HUES48 (cell line): Measurements from ENCODE around the gene TBC1D2.

Source experiments
- H3K27ac ChIP-seq: one replicate; pipeline ENCODE4 v1.7.0; 2013; ENCODE audit warnings: low read depth, low read length, inconsistent platforms
- H3K27me3 ChIP-seq: 2 replicates; pipeline ENCODE4 v1.6.1; 2013; ENCODE audit warnings: mild to moderate bottlenecking, low read length; ENCODE audit not compliant: control insufficient read depth, insufficient read depth
- H3K36me3 ChIP-seq: 2 replicates; pipeline ENCODE4 v1.6.1; 2013; ENCODE audit warnings: low read length; ENCODE audit not compliant: control insufficient read depth, insufficient read depth
- H3K4me1 ChIP-seq: 2 replicates; pipeline ENCODE4 v1.6.1; 2013; ENCODE audit warnings: mild to moderate bottlenecking, low read length; ENCODE audit not compliant: control insufficient read depth, insufficient read depth
- H3K4me3 ChIP-seq: 2 replicates; pipeline ENCODE4 v1.5.1; 2013; ENCODE audit warnings: mild to moderate bottlenecking, low read depth, low read length
- H3K9ac ChIP-seq: 2 replicates; pipeline ENCODE4 v1.6.1; 2013; ENCODE audit warnings: mild to moderate bottlenecking, low read depth, low read length, moderate library complexity
- H3K9me3 ChIP-seq: 2 replicates; pipeline ENCODE4 v1.6.1; 2013; ENCODE audit warnings: low read length; ENCODE audit not compliant: control insufficient read depth, insufficient read depth

Gene TBC1D2

GRCh38 chr9:98171176-98171925 is 84.1 kb downstream of the TBC1D2 start:
- H3K36me3 ChIP-seq, result no peaks in the 10 kb centered on the region
- no peak overlapping the region for H3K27ac ChIP-seq
- H3K4me3 ChIP-seq, result no peak overlapping the region
- no peaks in the 10 kb centered on the region for H3K27me3 ChIP-seq
- H3K9me3 ChIP-seq, result no peaks in the 10 kb centered on the region
- H3K4me1 ChIP-seq, result peaks cover 32% of the 10 kb centered on the region
- no peak overlapping the region for H3K9ac ChIP-seq

GRCh38 chr9:98168941-98169488 is 86.4 kb downstream of the TBC1D2 start:
- H3K9me3 ChIP-seq, result no peaks in the 10 kb centered on the region
- H3K27me3 ChIP-seq, result no peaks in the 10 kb centered on the region
- H3K9ac ChIP-seq, result no peak overlapping the region
- no peaks in the 10 kb centered on the region for H3K36me3 ChIP-seq
- H3K4me1 ChIP-seq, result peaks cover 30% of the 10 kb centered on the region
- no peak overlapping the region for H3K4me3 ChIP-seq
- peak overlapping the region; percentile 23 for H3K27ac ChIP-seq

- H3K9ac ChIP-seq, result no peak overlapping the region
- H3K36me3 ChIP-seq, result no peaks in the 10 kb centered on the region
- H3K4me1 ChIP-seq, result peaks cover 30% of the 10 kb centered on the region
- H3K27ac ChIP-seq, result no peak overlapping the region
- H3K4me3 ChIP-seq, result no peak overlapping the region
- no peaks in the 10 kb centered on the region for H3K9me3 ChIP-seq
- no peaks in the 10 kb centered on the region for H3K27me3 ChIP-seq
Measured at GRCh38 chr9:98168153-98168780, 87.2 kb downstream of the TBC1D2 start.

- Histone ChIP-seq H3K27me3 (no peaks in the 10 kb centered on the region), H3K4me1 (peaks cover 17% of the 10 kb centered on the region), H3K9ac (no peak overlapping the region), H3K27ac (no peak overlapping the region), H3K36me3 (no peaks in the 10 kb centered on the region), H3K9me3 (no peaks in the 10 kb centered on the region), H3K4me3 (no peak overlapping the region)
Measured at GRCh38 chr9:98164912-98165311, 90.5 kb downstream of the TBC1D2 start.

GRCh38 chr9:98162613-98163012 is 92.8 kb downstream of the TBC1D2 start:
- Histone ChIP-seq H3K4me3 (no peak overlapping the region), H3K9ac (no peak overlapping the region), H3K27ac (no peak overlapping the region), H3K27me3 (no peaks in the 10 kb centered on the region), H3K36me3 (no peaks in the 10 kb centered on the region), H3K9me3 (no peaks in the 10 kb centered on the region), H3K4me1 (0 out of 2 replicates have a peak, but pooled peaks cover 3% of the 10 kb centered on the region)

GRCh38 chr9:98161851-98162250 is 93.6 kb downstream of the TBC1D2 start:
- no peak overlapping the region for H3K27ac ChIP-seq
- H3K9me3 ChIP-seq, result no peaks in the 10 kb centered on the region
- no peak overlapping the region for H3K4me3 ChIP-seq
- H3K27me3 ChIP-seq, result no peaks in the 10 kb centered on the region
- H3K9ac ChIP-seq, result no peak overlapping the region
- H3K4me1 ChIP-seq, result 0 out of 2 replicates have a peak, but pooled peaks cover 3% of the 10 kb centered on the region
- 0 out of 2 replicates have a peak, but pooled peaks cover under 1% of the 10 kb centered on the region for H3K36me3 ChIP-seq

GRCh38 chr9:98159790-98160189 is 95.7 kb downstream of the TBC1D2 start:
- Histone ChIP-seq H3K36me3 (peaks cover 14% of the 10 kb centered on the region), H3K9ac (no peak overlapping the region), H3K27me3 (no peaks in the 10 kb centered on the region), H3K27ac (no peak overlapping the region), H3K4me1 (no peaks in the 10 kb centered on the region), H3K4me3 (no peak overlapping the region), H3K9me3 (no peaks in the 10 kb centered on the region)

- Histone ChIP-seq H3K9me3 (no peaks in the 10 kb centered on the region), H3K36me3 (peaks cover 19% of the 10 kb centered on the region), H3K27ac (no peak overlapping the region), H3K4me1 (no peaks in the 10 kb centered on the region), H3K9ac (no peak overlapping the region), H3K4me3 (no peak overlapping the region), H3K27me3 (no peaks in the 10 kb centered on the region)
Measured at GRCh38 chr9:98159301-98159700, 96.1 kb downstream of the TBC1D2 start.

GRCh38 chr9:98158071-98158831 is 97.2 kb downstream of the TBC1D2 start:
- Histone ChIP-seq H3K4me1 (no peaks in the 10 kb centered on the region), H3K36me3 (peaks cover 20% of the 10 kb centered on the region), H3K9ac (no peak overlapping the region), H3K9me3 (no peaks in the 10 kb centered on the region), H3K27me3 (no peaks in the 10 kb centered on the region), H3K27ac (no peak overlapping the region), H3K4me3 (no peak overlapping the region)

GRCh38 chr9:98157372-98157771 is 98.1 kb downstream of the TBC1D2 start:
- Histone ChIP-seq H3K4me3 (no peak overlapping the region), H3K27ac (no peak overlapping the region), H3K4me1 (no peaks in the 10 kb centered on the region), H3K9ac (no peak overlapping the region), H3K36me3 (peaks cover 20% of the 10 kb centered on the region), H3K27me3 (no peaks in the 10 kb centered on the region), H3K9me3 (no peaks in the 10 kb centered on the region)
